Measurements from ENCODE around the gene PDE11A.

Gene PDE11A

GRCh38 chr2:177678939-177679338 lies 393.6 kb downstream of the PDE11A start:
- DNase-seq (ENCODE audit: insufficient read length, low spot score), result no peak
- no peak for FAIRE-seq

- no peak for FAIRE-seq
- DNase-seq (ENCODE audit: insufficient read length, low spot score), result no peak
These were observed 395.9 kb downstream of the PDE11A start for GRCh38 chr2:177676636-177677035.

GRCh38 chr2:177675825-177676224 lies 396.8 kb downstream of the PDE11A start:
- no peak for FAIRE-seq
- no peak for DNase-seq (ENCODE audit: insufficient read length, low spot score)

- no peak for DNase-seq (ENCODE audit: insufficient read length, low spot score)
- FAIRE-seq, result no peak
These were observed 397.2 kb downstream of the PDE11A start for GRCh38 chr2:177675350-177675821.

GRCh38 chr2:177673602-177674595 lies 398.7 kb downstream of the PDE11A start:
- no peak for FAIRE-seq

GRCh38 chr2:177671662-177672061 lies 400.9 kb downstream of the PDE11A start:
- FAIRE-seq (no peak), DNase-seq (ENCODE audit: insufficient read length, low spot score) (no peak)

More at GRCh38 chr2:177673602-177674595, 398.7 kb downstream of the PDE11A start:
- DNase-seq (ENCODE audit: insufficient read length, low spot score), result no peak

GRCh38 chr2:177670791-177671535 lies 401.6 kb downstream of the PDE11A start:
- DNase-seq (ENCODE audit: insufficient read length, low spot score) (no peak), FAIRE-seq (peak; percentile 8)

- DNase-seq (ENCODE audit: insufficient read length, low spot score) (no peak), FAIRE-seq (no peak)
These were observed 402.8 kb downstream of the PDE11A start for GRCh38 chr2:177669625-177670330.

GRCh38 chr2:177669201-177669600 lies 403.4 kb downstream of the PDE11A start:
- FAIRE-seq, result no peak
- DNase-seq (ENCODE audit: insufficient read length, low spot score), result no peak

GRCh38 chr2:177668617-177669016 lies 404.0 kb downstream of the PDE11A start:
- no peak for DNase-seq (ENCODE audit: insufficient read length, low spot score)
- no peak for FAIRE-seq

- no peak for FAIRE-seq
- no peak for DNase-seq (ENCODE audit: insufficient read length, low spot score)
These were observed 405.0 kb downstream of the PDE11A start for GRCh38 chr2:177667626-177668025.

- DNase-seq (ENCODE audit: insufficient read length, low spot score) (no peak), FAIRE-seq (no peak)
These were observed 406.2 kb downstream of the PDE11A start for GRCh38 chr2:177666408-177666807.

GRCh38 chr2:177665948-177666347 lies 406.6 kb downstream of the PDE11A start:
- FAIRE-seq (no peak), DNase-seq (ENCODE audit: insufficient read length, low spot score) (no peak)

GRCh38 chr2:177665328-177665727 lies 407.2 kb downstream of the PDE11A start:
- no peak for FAIRE-seq
- no peak for DNase-seq (ENCODE audit: insufficient read length, low spot score)

GRCh38 chr2:177662895-177663294 lies 409.7 kb downstream of the PDE11A start:
- DNase-seq (ENCODE audit: insufficient read length, low spot score), result no peak
- no peak for FAIRE-seq

GRCh38 chr2:177660742-177661141 lies 411.8 kb downstream of the PDE11A start:
- DNase-seq (ENCODE audit: insufficient read length, low spot score), result no peak
- FAIRE-seq, result no peak

- DNase-seq (ENCODE audit: insufficient read length, low spot score) (no peak), FAIRE-seq (no peak)
These were observed 414.3 kb downstream of the PDE11A start for GRCh38 chr2:177658309-177658708.

- no peak for FAIRE-seq
These were observed 420.7 kb downstream of the PDE11A start for GRCh38 chr2:177651833-177652232.

GRCh38 chr2:177649568-177650518 lies 422.7 kb downstream of the PDE11A start:
- no peak for FAIRE-seq

More at GRCh38 chr2:177651833-177652232, 420.7 kb downstream of the PDE11A start:
- DNase-seq (ENCODE audit: insufficient read length, low spot score), result no peak

GRCh38 chr2:177646791-177647190 lies 425.8 kb downstream of the PDE11A start:
- no peak for DNase-seq (ENCODE audit: insufficient read length, low spot score)
- no peak for FAIRE-seq

More at GRCh38 chr2:177649568-177650518, 422.7 kb downstream of the PDE11A start:
- DNase-seq (ENCODE audit: insufficient read length, low spot score), result no peak
